HEK293 (cell line): ENCODE measurements around the gene KIF22.

Source experiments
- BCL11B ChIP-seq: fragments of 450-650 bp; formaldehyde crosslinking; IDR thresholded peaks from 2 replicates; pipeline ENCODE4 v1.5.1; 2016; ENCODE audit warnings: low read depth, missing biosample characterization, missing genetic modification characterization
- KLF16 ChIP-seq: fragments of 450-650 bp; formaldehyde crosslinking; IDR thresholded peaks from 2 replicates; pipeline ENCODE4 v1.5.1; 2017; ENCODE audit warnings: missing biosample characterization, missing genetic modification characterization
- KLF8 ChIP-seq: fragments of 450-650 bp; formaldehyde crosslinking; IDR thresholded peaks from 2 replicates; pipeline ENCODE4 v1.5.1; 2016; ENCODE audit warnings: missing biosample characterization, missing genetic modification characterization
- KLF9 ChIP-seq: fragments of 450-650 bp; formaldehyde crosslinking; IDR thresholded peaks from 2 replicates; pipeline ENCODE4 v1.5.1; 2016; ENCODE audit warnings: missing biosample characterization, missing genetic modification characterization, low read depth
- MYNN ChIP-seq: fragments of 450-650 bp; formaldehyde crosslinking; IDR thresholded peaks from 2 replicates; pipeline ENCODE4 v1.5.1; 2016; ENCODE audit warnings: missing biosample characterization, missing genetic modification characterization, borderline replicate concordance
- MZF1 ChIP-seq: fragments of 450-650 bp; formaldehyde crosslinking; IDR thresholded peaks from 2 replicates; pipeline ENCODE4 v1.5.1; 2017; ENCODE audit warnings: missing biosample characterization, missing genetic modification characterization, borderline replicate concordance
- TRIM28 ChIP-seq: IDR thresholded peaks from 2 replicates; pipeline ENCODE4 v1.6.1; 2011; ENCODE audit warnings: low read length, control low read depth, borderline replicate concordance
- ZBTB11 ChIP-seq: fragments of 450-650 bp; formaldehyde crosslinking; conservative IDR thresholded peaks from 2 replicates; pipeline ENCODE4 v1.5.1; 2016; ENCODE audit warnings: low read depth, missing biosample characterization, missing genetic modification characterization
- ZBTB17 ChIP-seq: fragments of 450-650 bp; formaldehyde crosslinking; IDR thresholded peaks from 2 replicates; pipeline ENCODE4 v1.5.1; 2016; ENCODE audit warnings: missing biosample characterization, missing genetic modification characterization
- ZBTB20 ChIP-seq: fragments of 450-650 bp; formaldehyde crosslinking; IDR thresholded peaks from 2 replicates; pipeline ENCODE4 v1.5.1; 2016; ENCODE audit warnings: missing biosample characterization, missing genetic modification characterization
- ZBTB26 ChIP-seq: fragments of 450-650 bp; formaldehyde crosslinking; optimal IDR thresholded peaks from 2 replicates; pipeline ENCODE3; 2016; ENCODE audit warnings: missing biosample characterization, mild to moderate bottlenecking, missing genetic modification characterization
- ZFP3 ChIP-seq: fragments of 450-650 bp; formaldehyde crosslinking; IDR thresholded peaks from 2 replicates; pipeline ENCODE4 v1.5.1; 2016; ENCODE audit warnings: low read depth, missing biosample characterization, missing genetic modification characterization
- ZFP41 ChIP-seq: fragments of 450-650 bp; formaldehyde crosslinking; IDR thresholded peaks from 2 replicates; pipeline ENCODE4 v1.5.1; 2016; ENCODE audit warnings: missing biosample characterization, missing genetic modification characterization, borderline replicate concordance
- ZFP69B ChIP-seq: fragments of 450-650 bp; formaldehyde crosslinking; IDR thresholded peaks from 2 replicates; pipeline ENCODE4 v1.5.1; 2016; ENCODE audit warnings: missing biosample characterization, missing genetic modification characterization
- ZNF112 ChIP-seq: fragments of 450-650 bp; formaldehyde crosslinking; IDR thresholded peaks from 2 replicates; pipeline ENCODE4 v1.5.0; 2017; ENCODE audit warnings: missing biosample characterization, missing genetic modification characterization
- ZNF132 ChIP-seq: fragments of 450-650 bp; formaldehyde crosslinking; IDR thresholded peaks from 2 replicates; pipeline ENCODE4 v1.5.1; 2017; ENCODE audit warnings: missing biosample characterization, missing genetic modification characterization, borderline replicate concordance
- ZNF133 ChIP-seq: fragments of 450-650 bp; formaldehyde crosslinking; IDR thresholded peaks from 2 replicates; pipeline ENCODE4 v1.5.1; 2016; ENCODE audit warnings: missing biosample characterization, missing genetic modification characterization
- ZNF211 ChIP-seq: fragments of 450-650 bp; formaldehyde crosslinking; IDR thresholded peaks from 2 replicates; pipeline ENCODE4 v1.5.1; 2016; ENCODE audit warnings: low read depth, missing biosample characterization, missing genetic modification characterization
- ZNF214 ChIP-seq: fragments of 450-650 bp; formaldehyde crosslinking; IDR thresholded peaks from 2 replicates; pipeline ENCODE4 v1.5.1; 2017; ENCODE audit warnings: missing biosample characterization, mild to moderate bottlenecking, missing genetic modification characterization, borderline replicate concordance
- ZNF223 ChIP-seq: fragments of 450-650 bp; formaldehyde crosslinking; IDR thresholded peaks from 2 replicates; pipeline ENCODE4 v1.5.1; 2016; ENCODE audit warnings: missing biosample characterization, missing genetic modification characterization
- ZNF274 ChIP-seq, 2 experiments: fragments of 200-500 bp in 1 of 2; fragments of 450-650 bp in 1 of 2; sonication (Bioruptor generic) in 1 of 2; formaldehyde crosslinking in 1 of 2; IDR thresholded peaks; 2 replicates each; pipeline versions ENCODE4 v1.5.1 to v1.6.1; 2014 to 2016; ENCODE audit warnings: borderline replicate concordance in 1 of 2, inconsistent platforms in 1 of 2, low read length in 1 of 2, missing biosample characterization in 1 of 2, missing genetic modification characterization in 1 of 2
- ZNF341 ChIP-seq: fragments of 450-650 bp; formaldehyde crosslinking; IDR thresholded peaks from 2 replicates; pipeline ENCODE4; 2016; ENCODE audit warnings: low read depth, missing biosample characterization, missing genetic modification characterization
- ZNF354C ChIP-seq: fragments of 450-650 bp; formaldehyde crosslinking; IDR thresholded peaks from 2 replicates; pipeline ENCODE4 v1.5.1; 2016; ENCODE audit warnings: missing biosample characterization, missing genetic modification characterization, low read depth, borderline replicate concordance
- ZNF37A ChIP-seq: fragments of 450-650 bp; IDR thresholded peaks from 2 replicates; pipeline ENCODE4 v1.5.1; 2018; ENCODE audit warnings: missing biosample characterization, missing genetic modification characterization
- ZNF394 ChIP-seq: fragments of 450-650 bp; formaldehyde crosslinking; IDR thresholded peaks from 2 replicates; pipeline ENCODE4 v1.5.1; 2016; ENCODE audit warnings: missing biosample characterization, missing genetic modification characterization, mild to moderate bottlenecking, moderate library complexity, borderline replicate concordance
- ZNF48 ChIP-seq: fragments of 450-650 bp; formaldehyde crosslinking; IDR thresholded peaks from 2 replicates; pipeline ENCODE4 v1.5.1; 2016; ENCODE audit warnings: missing biosample characterization, missing genetic modification characterization
- ZNF501 ChIP-seq: fragments of 450-650 bp; formaldehyde crosslinking; IDR thresholded peaks from 2 replicates; pipeline ENCODE4 v1.5.1; 2016; ENCODE audit warnings: missing biosample characterization, missing genetic modification characterization
- ZNF529 ChIP-seq: fragments of 450-650 bp; formaldehyde crosslinking; IDR thresholded peaks from 2 replicates; pipeline ENCODE4 v1.5.1; 2017; ENCODE audit warnings: missing genetic modification characterization, missing biosample characterization; ENCODE audit not compliant: insufficient replicate concordance
- ZNF544 ChIP-seq: fragments of 450-650 bp; formaldehyde crosslinking; IDR thresholded peaks from 2 replicates; pipeline ENCODE4 v1.5.0; 2017; ENCODE audit warnings: missing biosample characterization, missing genetic modification characterization
- ZNF548 ChIP-seq: fragments of 450-650 bp; formaldehyde crosslinking; IDR thresholded peaks from 2 replicates; pipeline ENCODE4 v1.5.1; 2016; ENCODE audit warnings: missing biosample characterization, missing genetic modification characterization
- ZNF549 ChIP-seq: fragments of 450-650 bp; IDR thresholded peaks from 2 replicates; pipeline ENCODE4 v1.5.1; 2018; ENCODE audit warnings: missing biosample characterization, missing genetic modification characterization, mild to moderate bottlenecking, inconsistent platforms, moderate library complexity
- ZNF654 ChIP-seq: fragments of 450-650 bp; formaldehyde crosslinking; IDR thresholded peaks from 2 replicates; pipeline ENCODE4 v1.5.1; 2016; ENCODE audit warnings: low read depth, missing biosample characterization, missing genetic modification characterization
- ZNF658 ChIP-seq: fragments of 450-650 bp; formaldehyde crosslinking; IDR thresholded peaks from 2 replicates; pipeline ENCODE4; 2016; ENCODE audit warnings: missing biosample characterization, missing genetic modification characterization
- ZNF830 ChIP-seq: fragments of 450-650 bp; IDR thresholded peaks from 2 replicates; pipeline ENCODE4 v1.5.0; 2018; ENCODE audit warnings: missing biosample characterization, missing genetic modification characterization, low read depth, mild to moderate bottlenecking, moderate library complexity
- ZNF837 ChIP-seq: fragments of 450-650 bp; formaldehyde crosslinking; IDR thresholded peaks from 2 replicates; pipeline ENCODE4 v1.5.1; 2016; ENCODE audit warnings: missing biosample characterization, missing genetic modification characterization
- ZNF843 ChIP-seq: fragments of 450-650 bp; formaldehyde crosslinking; IDR thresholded peaks from 2 replicates; pipeline ENCODE4 v1.5.1; 2016; ENCODE audit warnings: missing biosample characterization, missing genetic modification characterization
- ZSCAN23 ChIP-seq: fragments of 450-650 bp; formaldehyde crosslinking; IDR thresholded peaks from 2 replicates; pipeline ENCODE4 v1.5.1; 2016; ENCODE audit warnings: missing biosample characterization, missing genetic modification characterization

KIF22 gene

GRCh38 chr16:29805232-29806098, 14.9 kb downstream of the KIF22 start (continued):
- TF ChIP-seq ZNF133: no peak
- no peak for TF ChIP-seq ZNF658
- TF ChIP-seq ZBTB17 (tag by site-specific recombination): peak; percentile 93
- no peak for TF ChIP-seq ZNF394 (tag by site-specific recombination)
- TF ChIP-seq ZFP41 (tag by site-specific recombination): no peak
- TF ChIP-seq MYNN (tag by site-specific recombination): no peak
- TF ChIP-seq ZNF549 (tag by site-specific recombination): no peak
- peak; percentile 86; the same call in 1 of the 2 replicates for TF ChIP-seq ZFP69B (tag by site-specific recombination)
- peak; percentile 62 for TF ChIP-seq MZF1 (tag by site-specific recombination)
- no peak for TF ChIP-seq ZNF529 (tag by site-specific recombination)
- TF ChIP-seq TRIM28: no peak
- TF ChIP-seq ZNF843: peak; percentile 96
- TF ChIP-seq ZNF341 (tag by site-specific recombination): peak; percentile 99
- TF ChIP-seq ZNF211 (tag by site-specific recombination): no peak
- no peak for TF ChIP-seq ZNF132 (tag by site-specific recombination)
- TF ChIP-seq KLF8: peak; percentile 100
- TF ChIP-seq ZNF48 (tag by site-specific recombination): no peak
- TF ChIP-seq ZBTB20 (tag by site-specific recombination): peak; percentile 92
- TF ChIP-seq ZNF274 (IDR thresholded peaks at IDR 0.05; ENCODE audit: low read length): no peak
- no peak for TF ChIP-seq ZNF274 (tag by site-specific recombination; IDR thresholded peaks at IDR 0.05; ENCODE audit: borderline replicate concordance)
- TF ChIP-seq ZNF654 (tag by site-specific recombination): no peak; the same call in 1 of the 2 replicates
- TF ChIP-seq ZNF548 (tag by site-specific recombination): no peak
- TF ChIP-seq BCL11B (tag by site-specific recombination): peak; percentile 36; the same call in 1 of the 2 replicates
- no peak for TF ChIP-seq ZFP3 (tag by site-specific recombination)
- no peak for TF ChIP-seq ZNF354C (tag by site-specific recombination)
- peak; percentile 82 for TF ChIP-seq ZBTB11 (tag by site-specific recombination)
- TF ChIP-seq ZNF830 (tag by site-specific recombination): no peak
- TF ChIP-seq ZNF501 (tag by site-specific recombination): no peak
- TF ChIP-seq ZNF223 (tag by site-specific recombination): no peak
- TF ChIP-seq ZNF837 (tag by site-specific recombination): peak; percentile 82; the same call in 1 of the 2 replicates
- peak; percentile 100 for TF ChIP-seq ZBTB26 (tag by site-specific recombination)
- TF ChIP-seq KLF16 (tag by site-specific recombination): peak; percentile 99
- no peak for TF ChIP-seq ZNF112 (tag by site-specific recombination)
- TF ChIP-seq KLF9: peak; percentile 97
- TF ChIP-seq ZSCAN23 (tag by site-specific recombination): peak; percentile 88; the same call in 1 of the 2 replicates
- no peak for TF ChIP-seq ZNF214 (tag by site-specific recombination)
- TF ChIP-seq ZNF37A (tag by site-specific recombination): no peak
- TF ChIP-seq ZNF544: no peak
